GM21526 (cell line): ENCODE measurements around the gene PCDHGA9.
"Not testable (repeated sequence)": the region's sequence is repeated elsewhere in the genome, so short reads cannot be mapped to it uniquely, and the experiment has no call there.

Experiments used
- ATAC-seq: cut with Tn5 transposase; IDR thresholded peaks from one replicate; pipeline ENCODE4 v1.9.1; 2021; ENCODE audit warnings: moderate library complexity; ENCODE audit not compliant: unreplicated experiment, low FRiP score

PCDHGA9 gene

GRCh38 chr5:141412854-141413539 is 10.4 kb downstream of the PCDHGA9 start, which contains the start of gene PCDHGA10:
PCDHGA10 (plus strand) TSS chr5:141412987; CDS start chr5:141413176, 189 bp downstream.
- peak; percentile 84 for ATAC-seq

DNA sequence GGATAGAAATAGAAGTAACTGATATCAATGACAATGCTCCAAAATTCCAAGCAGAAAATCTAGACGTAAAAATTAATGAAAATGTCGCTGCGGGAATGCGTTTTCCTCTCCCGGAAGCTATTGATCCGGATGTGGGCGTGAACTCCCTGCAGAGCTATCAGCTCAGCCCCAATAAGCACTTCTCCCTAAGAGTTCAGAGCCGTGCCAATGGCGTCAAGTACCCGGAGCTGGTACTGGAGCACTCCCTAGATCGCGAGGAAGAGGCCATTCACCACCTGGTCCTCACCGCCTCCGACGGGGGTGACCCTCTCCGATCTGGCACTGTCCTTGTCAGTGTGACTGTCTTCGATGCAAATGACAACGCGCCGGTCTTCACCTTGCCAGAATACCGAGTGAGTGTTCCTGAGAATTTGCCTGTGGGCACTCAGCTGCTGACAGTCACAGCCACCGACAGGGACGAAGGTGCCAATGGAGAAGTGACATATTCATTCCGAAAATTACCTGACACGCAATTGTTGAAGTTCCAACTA is 11.0 kb downstream of the PCDHGA9 start:
- ATAC-seq, result no peak

GRCh38 chr5:141414548-141415274 is 12.1 kb downstream of the PCDHGA9 start:
- not testable (repeated sequence) for ATAC-seq

DNA sequence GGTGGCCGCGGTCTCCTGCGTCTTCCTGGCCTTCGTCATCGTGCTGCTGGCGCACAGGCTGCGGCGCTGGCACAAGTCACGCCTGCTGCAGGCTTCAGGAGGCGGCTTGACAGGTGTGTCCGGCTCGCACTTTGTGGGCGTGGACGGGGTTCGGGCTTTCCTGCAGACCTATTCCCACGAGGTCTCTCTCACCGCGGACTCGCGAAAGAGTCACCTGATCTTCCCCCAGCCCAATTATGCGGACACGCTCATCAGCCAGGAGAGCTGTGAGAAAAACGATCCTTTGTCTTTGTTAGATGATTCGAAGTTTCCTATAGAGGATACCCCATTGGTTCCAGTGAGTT is 12.7 kb downstream of the PCDHGA9 start:
- not testable (repeated sequence) for ATAC-seq

DNA sequence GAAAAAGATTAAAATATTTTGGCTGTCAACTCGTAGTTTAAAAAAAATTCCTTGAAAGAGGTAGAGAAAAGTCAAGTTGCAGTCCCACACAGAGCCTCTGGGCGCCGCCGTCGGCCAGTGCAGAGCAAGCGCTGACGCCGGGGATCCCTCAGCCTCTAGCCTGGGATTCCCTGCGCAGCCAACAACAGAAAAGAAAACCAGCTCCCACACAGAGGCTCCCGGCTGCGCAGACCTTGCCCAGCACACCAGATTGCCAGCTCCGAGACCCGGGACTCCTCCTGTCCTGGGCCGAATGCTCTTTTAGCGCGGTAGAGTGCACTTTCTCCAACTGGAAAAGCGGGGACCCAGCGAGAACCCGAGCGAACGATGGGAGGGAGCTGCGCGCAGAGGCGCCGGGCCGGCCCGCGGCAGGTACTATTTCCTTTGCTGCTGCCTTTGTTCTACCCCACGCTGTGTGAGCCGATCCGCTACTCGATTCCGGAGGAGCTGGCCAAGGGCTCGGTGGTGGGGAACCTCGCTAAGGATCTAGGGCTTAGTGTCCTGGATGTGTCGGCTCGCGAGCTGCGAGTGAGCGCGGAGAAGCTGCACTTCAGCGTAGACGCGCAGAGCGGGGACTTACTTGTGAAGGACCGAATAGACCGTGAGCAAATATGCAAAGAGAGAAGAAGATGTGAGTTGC is 15.1 kb downstream of the PCDHGA9 start, which contains the start of gene PCDHGB7:
Gene PCDHGB7 (plus strand): TSS at position 184 of the 679 bp plus-strand sequence. CDS start 183 bp downstream, at position 367.
- ATAC-seq, result peak; percentile 38

DNA sequence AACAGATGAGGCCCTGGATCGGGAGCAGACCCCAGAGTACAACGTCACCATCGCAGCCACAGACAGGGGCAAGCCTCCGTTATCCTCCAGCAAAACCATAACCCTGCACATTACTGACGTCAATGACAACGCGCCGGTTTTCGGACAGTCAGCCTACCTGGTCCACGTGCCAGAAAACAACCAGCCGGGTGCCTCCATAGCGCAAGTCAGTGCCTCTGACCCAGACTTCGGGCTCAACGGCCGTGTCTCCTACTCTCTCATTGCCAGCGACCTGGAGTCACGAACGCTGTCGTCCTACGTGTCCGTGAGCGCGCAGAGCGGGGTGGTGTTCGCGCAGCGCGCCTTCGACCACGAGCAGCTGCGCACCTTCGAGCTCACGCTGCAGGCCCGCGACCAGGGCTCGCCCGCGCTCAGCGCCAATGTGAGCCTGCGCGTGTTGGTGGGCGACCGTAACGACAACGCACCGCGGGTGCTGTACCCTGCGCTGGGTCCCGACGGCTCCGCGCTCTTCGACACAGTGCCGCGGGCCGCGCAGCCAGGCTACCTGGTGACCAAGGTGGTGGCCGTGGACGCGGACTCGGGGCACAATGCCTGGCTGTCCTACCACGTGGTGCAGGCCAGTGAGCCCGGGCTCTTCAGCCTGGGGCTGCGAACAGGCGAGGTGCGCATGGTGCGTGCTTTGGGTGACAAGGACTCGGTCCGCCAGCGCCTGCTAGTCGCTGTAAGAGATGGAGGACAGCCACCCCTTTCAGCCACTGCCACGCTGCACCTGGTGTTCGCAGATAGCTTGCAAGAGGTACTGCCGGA is 16.7 kb downstream of the PCDHGA9 start:
- ATAC-seq, result no peak

- ATAC-seq, result peak; percentile 69
Measured at GRCh38 chr5:141420855-141421488, 18.4 kb downstream of the PCDHGA9 start, which contains the start of gene PCDHGA11. PCDHGA11 (plus strand) TSS chr5:141421051; CDS start chr5:141421228, 177 bp downstream.

GRCh38 chr5:141421489-141421855 is 18.9 kb downstream of the PCDHGA9 start:
- no peak for ATAC-seq

DNA sequence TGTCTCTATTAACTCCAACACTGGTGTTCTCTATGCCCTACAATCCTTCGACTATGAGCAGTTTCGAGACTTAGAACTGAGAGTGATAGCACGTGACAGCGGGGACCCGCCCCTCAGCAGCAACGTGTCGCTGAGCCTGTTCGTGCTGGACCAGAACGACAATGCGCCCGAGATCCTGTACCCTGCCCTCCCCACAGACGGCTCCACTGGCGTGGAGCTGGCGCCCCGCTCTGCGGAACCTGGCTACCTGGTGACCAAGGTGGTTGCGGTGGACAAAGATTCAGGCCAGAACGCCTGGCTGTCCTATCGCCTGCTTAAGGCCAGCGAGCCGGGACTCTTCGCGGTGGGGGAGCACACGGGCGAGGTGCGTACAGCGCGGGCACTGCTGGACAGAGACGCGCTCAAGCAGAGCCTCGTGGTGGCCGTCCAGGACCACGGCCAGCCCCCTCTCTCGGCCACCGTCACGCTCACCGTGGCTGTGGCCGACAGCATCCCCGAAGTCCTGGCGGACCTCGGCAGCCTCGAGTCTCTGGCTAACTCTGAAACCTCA is 20.2 kb downstream of the PCDHGA9 start:
- no peak for ATAC-seq

DNA sequence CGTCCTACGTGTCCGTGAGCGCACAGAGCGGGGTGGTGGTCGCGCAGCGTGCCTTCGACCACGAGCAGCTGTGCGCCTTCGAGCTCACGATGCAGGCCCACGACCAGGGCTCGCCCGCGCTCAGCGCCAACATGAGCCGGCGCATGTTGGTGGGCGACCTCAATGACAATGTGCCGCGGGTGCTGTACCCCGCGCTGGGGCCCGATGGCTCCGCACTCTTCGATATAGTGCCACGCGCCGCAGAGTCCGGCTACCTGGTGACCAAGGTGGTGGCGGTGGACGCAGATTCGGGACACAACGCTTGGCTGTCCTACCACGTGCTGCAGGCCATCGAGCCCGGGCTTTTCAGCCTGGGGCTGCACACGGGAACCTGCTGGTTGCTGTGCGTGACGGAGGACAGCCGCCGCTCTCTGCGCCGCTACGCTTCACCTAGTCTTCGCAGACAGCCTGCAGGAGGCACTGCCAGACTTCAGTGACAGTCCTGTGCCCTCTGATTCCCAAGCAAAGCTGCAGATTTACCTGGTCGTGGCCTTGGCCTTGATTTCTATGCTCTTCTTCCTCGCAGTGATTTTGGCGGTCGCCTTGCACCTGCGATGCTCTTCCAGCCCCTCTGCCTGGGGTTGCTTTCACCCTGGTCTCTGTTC is 25.3 kb downstream of the PCDHGA9 start:
- no peak for ATAC-seq

- peak; percentile 90 for ATAC-seq
Measured at GRCh38 chr5:141430332-141431113, 27.9 kb downstream of the PCDHGA9 start, which contains the start of gene PCDHGA12. PCDHGA12 (plus strand) TSS chr5:141430507; CDS start chr5:141430760, 253 bp downstream.

DNA sequence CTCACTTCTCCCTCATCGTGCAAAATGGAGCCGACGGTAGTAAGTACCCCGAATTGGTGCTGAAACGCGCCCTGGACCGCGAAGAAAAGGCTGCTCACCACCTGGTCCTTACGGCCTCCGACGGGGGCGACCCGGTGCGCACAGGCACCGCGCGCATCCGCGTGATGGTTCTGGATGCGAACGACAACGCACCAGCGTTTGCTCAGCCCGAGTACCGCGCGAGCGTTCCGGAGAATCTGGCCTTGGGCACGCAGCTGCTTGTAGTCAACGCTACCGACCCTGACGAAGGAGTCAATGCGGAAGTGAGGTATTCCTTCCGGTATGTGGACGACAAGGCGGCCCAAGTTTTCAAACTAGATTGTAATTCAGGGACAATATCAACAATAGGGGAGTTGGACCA is 28.7 kb downstream of the PCDHGA9 start:
- no peak for ATAC-seq

GRCh38 chr5:141432308-141432707 is 29.7 kb downstream of the PCDHGA9 start:
- not testable (repeated sequence) for ATAC-seq

DNA sequence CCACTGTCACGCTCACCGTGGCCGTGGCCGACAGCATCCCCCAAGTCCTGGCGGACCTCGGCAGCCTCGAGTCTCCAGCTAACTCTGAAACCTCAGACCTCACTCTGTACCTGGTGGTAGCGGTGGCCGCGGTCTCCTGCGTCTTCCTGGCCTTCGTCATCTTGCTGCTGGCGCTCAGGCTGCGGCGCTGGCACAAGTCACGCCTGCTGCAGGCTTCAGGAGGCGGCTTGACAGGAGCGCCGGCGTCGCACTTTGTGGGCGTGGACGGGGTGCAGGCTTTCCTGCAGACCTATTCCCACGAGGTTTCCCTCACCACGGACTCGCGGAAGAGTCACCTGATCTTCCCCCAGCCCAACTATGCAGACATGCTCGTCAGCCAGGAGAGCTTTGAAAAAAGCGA is 30.1 kb downstream of the PCDHGA9 start:
- ATAC-seq, result not testable (repeated sequence)

GRCh38 chr5:141434006-141434405 is 31.4 kb downstream of the PCDHGA9 start:
- ATAC-seq, result no peak

DNA sequence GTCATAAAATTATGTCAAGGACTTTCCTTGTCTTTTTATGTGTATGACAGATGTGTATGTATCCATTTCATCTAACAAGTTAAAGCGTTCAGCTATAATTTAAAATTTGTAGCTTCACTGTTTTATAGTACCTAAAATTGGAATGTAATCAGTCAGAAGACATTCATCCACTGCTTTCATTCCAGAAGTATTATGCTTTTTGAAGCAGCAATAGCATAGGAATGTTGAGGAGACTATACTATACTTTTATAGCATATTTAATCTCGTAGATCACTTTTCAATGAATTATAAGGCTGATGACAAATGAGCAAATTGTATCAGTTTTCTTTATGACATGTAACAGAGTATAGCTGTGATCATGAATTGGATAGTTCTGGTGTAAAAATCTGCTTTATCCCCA is 34.6 kb downstream of the PCDHGA9 start:
- no peak for ATAC-seq

DNA sequence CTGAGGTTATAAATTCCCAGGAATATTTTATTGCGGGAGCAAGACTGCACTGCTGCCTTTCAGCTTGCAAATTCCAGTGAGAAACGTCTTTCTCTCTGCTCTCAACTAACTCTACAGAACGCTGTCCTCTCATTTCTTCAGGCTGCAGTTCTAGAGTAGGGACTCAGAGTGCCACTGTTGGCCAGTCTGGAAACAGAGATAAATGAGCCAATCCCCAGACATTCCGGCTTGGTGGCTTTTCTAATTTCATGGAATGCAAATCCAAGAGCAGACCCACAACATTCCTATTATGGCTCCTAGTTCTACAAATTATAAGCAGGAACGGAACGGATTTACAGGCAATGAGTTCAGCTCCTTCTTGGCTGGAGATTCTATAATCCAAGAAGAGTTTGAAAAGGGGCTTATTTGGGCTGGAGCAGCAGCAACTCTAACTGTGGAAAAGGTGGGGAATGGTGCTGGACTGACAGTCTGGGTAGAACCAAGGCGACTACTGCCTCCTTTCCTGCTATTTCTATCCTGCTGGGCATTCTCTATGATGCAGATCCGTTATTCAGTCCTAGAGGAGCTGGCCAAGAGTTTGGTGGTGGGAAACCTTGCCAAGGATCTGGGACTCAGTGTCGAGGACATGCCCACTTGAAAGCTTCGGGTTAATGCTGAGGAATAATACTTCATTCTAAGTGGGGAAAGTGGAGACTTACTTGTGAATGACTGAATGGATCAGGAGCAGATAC is 37.0 kb downstream of the PCDHGA9 start:
- ATAC-seq, result no peak
